GM12878 (cell line): ENCODE data around the gene TPCN1. TPM values are rescaled to one million over a fixed set of nuclear protein-coding genes. Genes with fewer than 3 reads are reported as not detected.
A peak's percentile ranks its signal among the peaks of the same experiment; 100 is the strongest.

Source experiments
- ATF7 ChIP-seq: fragments of 450-650 bp; IDR thresholded peaks from 2 replicates; pipeline ENCODE4 v1.6.1; 2016; ENCODE audit warnings: low read depth, mild to moderate bottlenecking
- BRCA1 ChIP-seq: IDR thresholded peaks from 2 replicates; pipeline ENCODE4 v1.6.1; 2011; ENCODE audit warnings: low read depth, low read length, improper control_type of control experiment
- CHD1 ChIP-seq: IDR thresholded peaks from 2 replicates; pipeline ENCODE4 v1.6.1; 2012; ENCODE audit warnings: low read depth, low read length, improper control_type of control experiment
- CHD2 ChIP-seq: IDR thresholded peaks from 2 replicates; pipeline ENCODE4 v1.6.1; 2011; ENCODE audit warnings: low read depth, low read length, improper control_type of control experiment, borderline replicate concordance
- DPF2 ChIP-seq: fragments of 450-650 bp; IDR thresholded peaks from 2 replicates; pipeline ENCODE4 v1.6.1; 2017; ENCODE audit warnings: mild to moderate bottlenecking
- KLF5 ChIP-seq: fragments of 450-650 bp; IDR thresholded peaks from 2 replicates; pipeline ENCODE4 v1.6.1; 2014; ENCODE audit warnings: mild to moderate bottlenecking; ENCODE audit not compliant: partially characterized antibody
- MLLT1 ChIP-seq: fragments of 450-650 bp; IDR thresholded peaks from 2 replicates; pipeline ENCODE4 v1.6.1; 2016; ENCODE audit warnings: mild to moderate bottlenecking
- NR2C2 ChIP-seq: IDR thresholded peaks from 2 replicates; pipeline ENCODE4 v1.6.1; 2011; ENCODE audit warnings: borderline replicate concordance, low read depth; ENCODE audit not compliant: control insufficient read depth, insufficient read length
- PML ChIP-seq: IDR thresholded peaks from 2 replicates; pipeline ENCODE4 v1.6.1; 2012; ENCODE audit warnings: low read length, inconsistent platforms
- SKIL ChIP-seq: fragments of 450-650 bp; IDR thresholded peaks from 2 replicates; pipeline ENCODE4 v1.6.1; 2017; ENCODE audit warnings: mild to moderate bottlenecking, low read depth, inconsistent platforms; ENCODE audit not compliant: poor library complexity, severe bottlenecking
- SMAD1 ChIP-seq: fragments of 450-650 bp; IDR thresholded peaks from 2 replicates; pipeline ENCODE4 v1.6.1; 2018; ENCODE audit warnings: mild to moderate bottlenecking, low read depth; ENCODE audit not compliant: partially characterized antibody
- TBL1XR1 ChIP-seq: IDR thresholded peaks from 2 replicates; pipeline ENCODE4 v1.6.1; 2012; ENCODE audit warnings: low read depth, low read length, improper control_type of control experiment
- ZNF274 ChIP-seq: IDR thresholded peaks from one replicate; pipeline ENCODE4 v1.8.0; 2011; ENCODE audit not compliant: insufficient read length, insufficient read depth
- polyA plus RNA-seq, 11 experiments: library from polyadenylated mRNA; depleted of rRNA in 4 of 11; unstranded in 6 of 11; stranded (reverse) in 5 of 11; fragments of >200 nt; fragmentation: Nextera tagmentation in 4 of 11; fragmentation: Illumina TruSeq in 1 of 11; extraction: Ambion mirVana in 4 of 11; extraction: Trizol in 1 of 11; gene quantifications; 1 replicate in 1 of 11; 2 replicates in 10 of 11; pipeline versions ENCODE4 v1.2.1 to v1.2.3, GENCODE V29; 2011 to 2016; ENCODE audit warnings: inconsistent platforms in 2 of 11, missing spikeins in 2 of 11, low read depth in 1 of 11
- total RNA-seq, 4 experiments: library from RNA; depleted of rRNA in 3 of 4; stranded (reverse); fragments of >200 nt in 3 of 4; fragmentation: Illumina TruSeq in 1 of 4; extraction: Trizol in 1 of 4; gene quantifications; 2 replicates each; pipeline versions ENCODE4 v1.2.1 to v1.2.3, GENCODE V29; 2013 to 2021
- TF ChIP-seq, protein P1 (sequence below): fragments of 450-650 bp; IDR thresholded peaks from 2 replicates; pipeline ENCODE4 v1.6.1; 2018; ENCODE audit warnings: mild to moderate bottlenecking, low read depth, moderate library complexity; ENCODE audit not compliant: partially characterized antibody
- TF ChIP-seq, protein P2 (sequence below): fragments of 450-650 bp; IDR thresholded peaks from 2 replicates; pipeline ENCODE4 v1.6.1; 2018; ENCODE audit warnings: borderline replicate concordance, mild to moderate bottlenecking; ENCODE audit not compliant: partially characterized antibody
- TF ChIP-seq, protein P3 (sequence below): fragments of 450-650 bp; IDR thresholded peaks from 2 replicates; pipeline ENCODE4 v1.6.1; 2014; ENCODE audit warnings: mild to moderate bottlenecking
- TF ChIP-seq, protein P4 (sequence below), 3 experiments: IDR thresholded peaks in 2 of 3; conservative IDR thresholded peaks in 1 of 3; 2 replicates each; pipeline ENCODE4 v1.5.1; 2011; ENCODE audit warnings: low read depth in 3 of 3, low read length in 3 of 3, mild to moderate bottlenecking in 3 of 3, control low read depth in 2 of 3, moderate library complexity in 2 of 3, inconsistent platforms in 1 of 3, mixed read lengths in 1 of 3; ENCODE audit not compliant: control insufficient read depth in 2 of 3, insufficient read depth in 1 of 3; ENCODE audit errors: extremely low read depth in 1 of 3

TPCN1 gene
- total and polyA plus RNA-seq, 10 of the 15 experiments (the other 5 are each of a cell fraction or from before 2014, with no cell fraction given), result 0.79 to 30.9 (median 19.4) TPM

GRCh38 chr12:113184900-113185179, 36.4 kb upstream of the TPCN1 start (continued):
- TF ChIP-seq, protein P1, sequence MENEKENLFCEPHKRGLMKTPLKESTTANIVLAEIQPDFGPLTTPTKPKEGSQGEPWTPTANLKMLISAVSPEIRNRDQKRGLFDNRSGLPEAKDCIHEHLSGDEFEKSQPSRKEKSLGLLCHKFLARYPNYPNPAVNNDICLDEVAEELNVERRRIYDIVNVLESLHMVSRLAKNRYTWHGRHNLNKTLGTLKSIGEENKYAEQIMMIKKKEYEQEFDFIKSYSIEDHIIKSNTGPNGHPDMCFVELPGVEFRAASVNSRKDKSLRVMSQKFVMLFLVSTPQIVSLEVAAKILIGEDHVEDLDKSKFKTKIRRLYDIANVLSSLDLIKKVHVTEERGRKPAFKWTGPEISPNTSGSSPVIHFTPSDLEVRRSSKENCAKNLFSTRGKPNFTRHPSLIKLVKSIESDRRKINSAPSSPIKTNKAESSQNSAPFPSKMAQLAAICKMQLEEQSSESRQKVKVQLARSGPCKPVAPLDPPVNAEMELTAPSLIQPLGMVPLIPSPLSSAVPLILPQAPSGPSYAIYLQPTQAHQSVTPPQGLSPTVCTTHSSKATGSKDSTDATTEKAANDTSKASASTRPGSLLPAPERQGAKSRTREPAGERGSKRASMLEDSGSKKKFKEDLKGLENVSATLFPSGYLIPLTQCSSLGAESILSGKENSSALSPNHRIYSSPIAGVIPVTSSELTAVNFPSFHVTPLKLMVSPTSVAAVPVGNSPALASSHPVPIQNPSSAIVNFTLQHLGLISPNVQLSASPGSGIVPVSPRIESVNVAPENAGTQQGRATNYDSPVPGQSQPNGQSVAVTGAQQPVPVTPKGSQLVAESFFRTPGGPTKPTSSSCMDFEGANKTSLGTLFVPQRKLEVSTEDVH, result no peak
- TF ChIP-seq, protein P2, sequence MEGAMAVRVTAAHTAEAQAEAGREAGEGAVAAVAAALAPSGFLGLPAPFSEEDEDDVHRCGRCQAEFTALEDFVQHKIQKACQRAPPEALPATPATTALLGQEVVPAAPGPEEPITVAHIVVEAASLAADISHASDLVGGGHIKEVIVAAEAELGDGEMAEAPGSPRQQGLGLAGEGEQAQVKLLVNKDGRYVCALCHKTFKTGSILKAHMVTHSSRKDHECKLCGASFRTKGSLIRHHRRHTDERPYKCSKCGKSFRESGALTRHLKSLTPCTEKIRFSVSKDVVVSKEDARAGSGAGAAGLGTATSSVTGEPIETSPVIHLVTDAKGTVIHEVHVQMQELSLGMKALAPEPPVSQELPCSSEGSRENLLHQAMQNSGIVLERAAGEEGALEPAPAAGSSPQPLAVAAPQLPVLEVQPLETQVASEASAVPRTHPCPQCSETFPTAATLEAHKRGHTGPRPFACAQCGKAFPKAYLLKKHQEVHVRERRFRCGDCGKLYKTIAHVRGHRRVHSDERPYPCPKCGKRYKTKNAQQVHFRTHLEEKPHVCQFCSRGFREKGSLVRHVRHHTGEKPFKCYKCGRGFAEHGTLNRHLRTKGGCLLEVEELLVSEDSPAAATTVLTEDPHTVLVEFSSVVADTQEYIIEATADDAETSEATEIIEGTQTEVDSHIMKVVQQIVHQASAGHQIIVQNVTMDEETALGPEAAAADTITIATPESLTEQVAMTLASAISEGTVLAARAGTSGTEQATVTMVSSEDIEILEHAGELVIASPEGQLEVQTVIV, result no peak
- TF ChIP-seq, protein P3, sequence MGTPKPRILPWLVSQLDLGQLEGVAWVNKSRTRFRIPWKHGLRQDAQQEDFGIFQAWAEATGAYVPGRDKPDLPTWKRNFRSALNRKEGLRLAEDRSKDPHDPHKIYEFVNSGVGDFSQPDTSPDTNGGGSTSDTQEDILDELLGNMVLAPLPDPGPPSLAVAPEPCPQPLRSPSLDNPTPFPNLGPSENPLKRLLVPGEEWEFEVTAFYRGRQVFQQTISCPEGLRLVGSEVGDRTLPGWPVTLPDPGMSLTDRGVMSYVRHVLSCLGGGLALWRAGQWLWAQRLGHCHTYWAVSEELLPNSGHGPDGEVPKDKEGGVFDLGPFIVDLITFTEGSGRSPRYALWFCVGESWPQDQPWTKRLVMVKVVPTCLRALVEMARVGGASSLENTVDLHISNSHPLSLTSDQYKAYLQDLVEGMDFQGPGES, result peak; percentile 68
- no peak for TF ChIP-seq SMAD1
- TF ChIP-seq NR2C2, result no peak
- TF ChIP-seq, protein P4, sequence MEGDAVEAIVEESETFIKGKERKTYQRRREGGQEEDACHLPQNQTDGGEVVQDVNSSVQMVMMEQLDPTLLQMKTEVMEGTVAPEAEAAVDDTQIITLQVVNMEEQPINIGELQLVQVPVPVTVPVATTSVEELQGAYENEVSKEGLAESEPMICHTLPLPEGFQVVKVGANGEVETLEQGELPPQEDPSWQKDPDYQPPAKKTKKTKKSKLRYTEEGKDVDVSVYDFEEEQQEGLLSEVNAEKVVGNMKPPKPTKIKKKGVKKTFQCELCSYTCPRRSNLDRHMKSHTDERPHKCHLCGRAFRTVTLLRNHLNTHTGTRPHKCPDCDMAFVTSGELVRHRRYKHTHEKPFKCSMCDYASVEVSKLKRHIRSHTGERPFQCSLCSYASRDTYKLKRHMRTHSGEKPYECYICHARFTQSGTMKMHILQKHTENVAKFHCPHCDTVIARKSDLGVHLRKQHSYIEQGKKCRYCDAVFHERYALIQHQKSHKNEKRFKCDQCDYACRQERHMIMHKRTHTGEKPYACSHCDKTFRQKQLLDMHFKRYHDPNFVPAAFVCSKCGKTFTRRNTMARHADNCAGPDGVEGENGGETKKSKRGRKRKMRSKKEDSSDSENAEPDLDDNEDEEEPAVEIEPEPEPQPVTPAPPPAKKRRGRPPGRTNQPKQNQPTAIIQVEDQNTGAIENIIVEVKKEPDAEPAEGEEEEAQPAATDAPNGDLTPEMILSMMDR (IDR thresholded peaks at IDR 0.05 in 2 of 3, conservative IDR thresholded peaks at IDR 0.05 in 1 of 3; ENCODE audit: control insufficient read depth in 2 of 3, extremely low read depth in 1 of 3, insufficient read depth in 1 of 3, low read depth in 3 of 3, low read length in 3 of 3), result no peak
- no peak for TF ChIP-seq BRCA1
- TF ChIP-seq ZNF274, result no peak
- no peak for TF ChIP-seq TBL1XR1
- TF ChIP-seq CHD1, result no peak
- no peak for TF ChIP-seq KLF5
- TF ChIP-seq PML, result no peak
- no peak for TF ChIP-seq ATF7
- no peak for TF ChIP-seq MLLT1
- TF ChIP-seq CHD2, result peak; percentile 81
- no peak for TF ChIP-seq DPF2
- no peak for TF ChIP-seq SKIL
